GM23338 (cell line): ENCODE measurements around the gene MEF2A. TPM values are rescaled to one million over a fixed set of nuclear protein-coding genes. Genes with fewer than 3 reads are reported as not detected.
"Not testable (repeated sequence)": the region's sequence is repeated elsewhere in the genome, so short reads cannot be mapped to it uniquely, and the experiment has no call there.

ENCODE experiments used
- ATAC-seq: fragments of 200-7000 bp; cut with Tn5 transposase; 3 replicates; pipeline ENCODE4 v1.9.1; 2020
- DNase-seq: peaks from one replicate; pipeline ENCODE4 v3.0.0-alpha.2; 2015; ENCODE audit warnings: low spot score
- H2AFZ ChIP-seq: fragments of 200-600 bp; sonication (generic); 2 replicates; pipeline ENCODE4 v1.8.0; 2016; ENCODE audit warnings: antibody characterized with exemption, mild to moderate bottlenecking, moderate library complexity
- H3F3A ChIP-seq: fragments of 200-600 bp; sonication (generic); replicated peaks from 2 replicates; pipeline ENCODE4 v1.8.0; 2017; ENCODE audit warnings: antibody characterized with exemption, mixed run types, low read depth
- H3K27ac ChIP-seq: fragments of 200-600 bp; sonication (generic); 2 replicates; pipeline ENCODE4 v1.6.1; 2016; ENCODE audit warnings: low read depth
- H3K27me3 ChIP-seq: fragments of 200-600 bp; sonication (generic); 2 replicates; pipeline ENCODE4 v1.8.0; 2016; ENCODE audit warnings: mild to moderate bottlenecking, mixed run types, moderate library complexity; ENCODE audit not compliant: insufficient read depth
- H3K36me3 ChIP-seq: fragments of 200-600 bp; sonication (generic); 2 replicates; pipeline ENCODE4 v1.8.0; 2016; ENCODE audit warnings: mild to moderate bottlenecking; ENCODE audit not compliant: insufficient read depth
- H3K4me1 ChIP-seq: fragments of 200-600 bp; sonication (generic); 2 replicates; pipeline ENCODE4 v1.8.0; 2016; ENCODE audit warnings: mild to moderate bottlenecking, moderate library complexity; ENCODE audit not compliant: insufficient read depth
- H3K4me2 ChIP-seq: fragments of 200-600 bp; sonication (generic); 2 replicates; pipeline ENCODE4 v1.7.1; 2017; ENCODE audit warnings: mixed run types
- H3K4me3 ChIP-seq: fragments of 200-600 bp; sonication (generic); 2 replicates; pipeline ENCODE4 v1.6.1; 2016; ENCODE audit warnings: mixed run types
- H3K79me2 ChIP-seq: fragments of 200-600 bp; sonication (generic); replicated peaks from 2 replicates; pipeline ENCODE4 v1.8.0; 2017; ENCODE audit warnings: mild to moderate bottlenecking; ENCODE audit not compliant: insufficient read depth
- H3K9me2 ChIP-seq: fragments of 200-600 bp; sonication (generic); 2 replicates; pipeline ENCODE4 v1.8.0; 2017; ENCODE audit not compliant: insufficient read depth
- H4K20me1 ChIP-seq: fragments of 200-600 bp; sonication (generic); replicated peaks from 2 replicates; pipeline ENCODE4 v1.8.0; 2017; ENCODE audit warnings: mild to moderate bottlenecking; ENCODE audit not compliant: insufficient read depth
- H3K27ac Mint-ChIP-seq: 2 replicates; pipeline ENCODE4 v1.8.0; 2020; ENCODE audit warnings: inconsistent platforms, mild to moderate bottlenecking, moderate library complexity, mixed read lengths
- H3K27me3 Mint-ChIP-seq: 3 replicates; pipeline ENCODE4 v1.8.0; 2022; ENCODE audit warnings: low read depth, mild to moderate bottlenecking, moderate library complexity, mixed read lengths, inconsistent platforms; ENCODE audit not compliant: insufficient read depth, poor library complexity
- H3K36me3 Mint-ChIP-seq: 3 replicates; pipeline ENCODE4 v1.8.0; 2021; ENCODE audit warnings: low read depth, mild to moderate bottlenecking, inconsistent platforms, moderate library complexity, mixed read lengths
- H3K4me1 Mint-ChIP-seq: 3 replicates; pipeline ENCODE4 v1.8.0; 2020; ENCODE audit warnings: mild to moderate bottlenecking, inconsistent platforms, mixed read lengths
- H3K4me3 Mint-ChIP-seq: 3 replicates; pipeline ENCODE4 v1.8.0; 2021; ENCODE audit warnings: moderate library complexity, mild to moderate bottlenecking, inconsistent platforms, mixed read lengths
- H3K9me3 Mint-ChIP-seq: 3 replicates; pipeline ENCODE4 v1.8.0; 2020; ENCODE audit warnings: moderate library complexity, mild to moderate bottlenecking, inconsistent platforms, mixed read lengths
- CREB1 ChIP-seq: fragments of 250-450 bp; sonication (Bioruptor Pico); IDR thresholded peaks from 2 replicates; pipeline ENCODE4 v1.5.0; 2020; ENCODE audit warnings: low read depth, mild to moderate bottlenecking, moderate library complexity
- ETS1 ChIP-seq: IDR thresholded peaks from 2 replicates; pipeline ENCODE4 v1.6.1; 2016; ENCODE audit warnings: antibody characterized with exemption
- EZH2 ChIP-seq: fragments of 200-600 bp; sonication (generic); IDR thresholded peaks from one replicate; pipeline ENCODE4 v1.8.0; 2017; ENCODE audit warnings: antibody characterized with exemption, mild to moderate bottlenecking, low read depth; ENCODE audit not compliant: unreplicated experiment
- EZH2phosphoT487 ChIP-seq: fragments of 200-600 bp; sonication (generic); IDR thresholded peaks from one replicate; pipeline ENCODE4 v1.8.1; 2018; ENCODE audit warnings: antibody characterized with exemption; ENCODE audit not compliant: unreplicated experiment
- JUNB ChIP-seq: IDR thresholded peaks from one replicate; pipeline ENCODE4 v1.6.1; 2016; ENCODE audit warnings: antibody characterized with exemption; ENCODE audit not compliant: unreplicated experiment
- NANOG ChIP-seq: IDR thresholded peaks from 2 replicates; pipeline ENCODE4 v1.6.1; 2016; ENCODE audit warnings: antibody characterized with exemption, borderline replicate concordance
- POLR2AphosphoS5 ChIP-seq: IDR thresholded peaks from 2 replicates; pipeline ENCODE4 v1.6.1; 2016; ENCODE audit warnings: antibody characterized with exemption, low read depth
- REST ChIP-seq: IDR thresholded peaks from one replicate; pipeline ENCODE4 v1.6.1; 2018; ENCODE audit warnings: antibody characterized with exemption; ENCODE audit not compliant: unreplicated experiment
- STAT1 ChIP-seq: IDR thresholded peaks from one replicate; pipeline ENCODE4 v1.6.1; 2016; ENCODE audit warnings: antibody characterized with exemption; ENCODE audit not compliant: unreplicated experiment
- ZNF114 ChIP-seq: fragments of 250-450 bp; sonication (Bioruptor Pico); IDR thresholded peaks from 2 replicates; pipeline ENCODE4 v1.5.0; 2020; ENCODE audit warnings: mild to moderate bottlenecking, moderate library complexity
- ZNF331 ChIP-seq: fragments of 250-450 bp; sonication (Bioruptor Pico); IDR thresholded peaks from 2 replicates; pipeline ENCODE4 v1.5.0; 2020; ENCODE audit warnings: low read depth, mild to moderate bottlenecking, moderate library complexity
- polyA plus RNA-seq: library from polyadenylated mRNA; unstranded; fragments of >200 nt; fragmentation: Nextera tagmentation; extraction: Ambion mirVana; gene quantifications from 2 replicates; pipeline ENCODE4 v1.2.1, GENCODE V29; 2016
- total RNA-seq: library from RNA; depleted of rRNA; stranded (reverse); fragments of >200 nt; shearing (Covaris generic); gene quantifications from 2 replicates; pipeline ENCODE4 v1.2.3, GENCODE V29; 2014
- TF ChIP-seq, protein P1 (sequence below): fragments of 250-450 bp; sonication (Bioruptor Pico); IDR thresholded peaks from 2 replicates; pipeline ENCODE4 v1.5.0; 2020; ENCODE audit warnings: mild to moderate bottlenecking, moderate library complexity

The MEF2A gene
- total and polyA plus RNA-seq, 2 experiments from 2014 or later, result 20.3 to 42.3 TPM

DNA sequence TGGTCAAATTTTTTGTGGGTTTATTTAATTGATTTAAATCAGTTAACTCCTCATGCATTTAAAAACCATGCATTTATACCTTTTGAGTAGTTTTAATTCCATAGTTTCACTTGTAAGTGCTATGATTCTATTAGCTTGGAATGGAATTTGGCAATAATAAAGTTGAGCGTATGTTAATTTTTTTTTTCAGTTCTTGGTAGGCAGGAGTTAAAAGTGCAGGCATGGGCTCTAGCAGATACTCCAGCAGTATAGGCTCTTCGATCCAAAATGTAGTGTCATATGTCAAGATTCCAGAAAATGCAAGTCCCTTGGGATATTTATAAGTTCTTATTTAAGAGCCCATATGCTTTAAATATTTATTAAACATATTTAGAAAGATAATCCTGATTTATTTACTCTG is 97.1 kb downstream of the MEF2A start:
- H3K4me1 Mint-ChIP-seq, result 0 out of 3 replicates have a peak, but pooled peaks cover 2% of the 10 kb centered on the region
- peaks cover 15% of the 10 kb centered on the region; the same call in 2 of the 3 replicates for H3K36me3 Mint-ChIP-seq
- Histone ChIP-seq H4K20me1 (0 out of 2 replicates have a peak, but pooled peaks cover 4% of the 10 kb centered on the region), H3K27me3 (no peaks in the 10 kb centered on the region), H3K4me1 (no peaks in the 10 kb centered on the region), H3K4me2 (no peak overlapping the region), H3K4me3 (no peak overlapping the region), H3F3A (no peaks in the 10 kb centered on the region), H3K36me3 (no peaks in the 10 kb centered on the region), H2AFZ (no peak overlapping the region), H3K27ac (no peak overlapping the region), H3K9me2 (no peaks in the 10 kb centered on the region), H3K79me2 (no peaks in the 10 kb centered on the region)
- H3K27me3 Mint-ChIP-seq, result peaks cover 1% of the 10 kb centered on the region
- no peak overlapping the region for H3K27ac Mint-ChIP-seq
- H3K9me3 Mint-ChIP-seq, result no peaks in the 10 kb centered on the region
- TF ChIP-seq, protein P1, sequence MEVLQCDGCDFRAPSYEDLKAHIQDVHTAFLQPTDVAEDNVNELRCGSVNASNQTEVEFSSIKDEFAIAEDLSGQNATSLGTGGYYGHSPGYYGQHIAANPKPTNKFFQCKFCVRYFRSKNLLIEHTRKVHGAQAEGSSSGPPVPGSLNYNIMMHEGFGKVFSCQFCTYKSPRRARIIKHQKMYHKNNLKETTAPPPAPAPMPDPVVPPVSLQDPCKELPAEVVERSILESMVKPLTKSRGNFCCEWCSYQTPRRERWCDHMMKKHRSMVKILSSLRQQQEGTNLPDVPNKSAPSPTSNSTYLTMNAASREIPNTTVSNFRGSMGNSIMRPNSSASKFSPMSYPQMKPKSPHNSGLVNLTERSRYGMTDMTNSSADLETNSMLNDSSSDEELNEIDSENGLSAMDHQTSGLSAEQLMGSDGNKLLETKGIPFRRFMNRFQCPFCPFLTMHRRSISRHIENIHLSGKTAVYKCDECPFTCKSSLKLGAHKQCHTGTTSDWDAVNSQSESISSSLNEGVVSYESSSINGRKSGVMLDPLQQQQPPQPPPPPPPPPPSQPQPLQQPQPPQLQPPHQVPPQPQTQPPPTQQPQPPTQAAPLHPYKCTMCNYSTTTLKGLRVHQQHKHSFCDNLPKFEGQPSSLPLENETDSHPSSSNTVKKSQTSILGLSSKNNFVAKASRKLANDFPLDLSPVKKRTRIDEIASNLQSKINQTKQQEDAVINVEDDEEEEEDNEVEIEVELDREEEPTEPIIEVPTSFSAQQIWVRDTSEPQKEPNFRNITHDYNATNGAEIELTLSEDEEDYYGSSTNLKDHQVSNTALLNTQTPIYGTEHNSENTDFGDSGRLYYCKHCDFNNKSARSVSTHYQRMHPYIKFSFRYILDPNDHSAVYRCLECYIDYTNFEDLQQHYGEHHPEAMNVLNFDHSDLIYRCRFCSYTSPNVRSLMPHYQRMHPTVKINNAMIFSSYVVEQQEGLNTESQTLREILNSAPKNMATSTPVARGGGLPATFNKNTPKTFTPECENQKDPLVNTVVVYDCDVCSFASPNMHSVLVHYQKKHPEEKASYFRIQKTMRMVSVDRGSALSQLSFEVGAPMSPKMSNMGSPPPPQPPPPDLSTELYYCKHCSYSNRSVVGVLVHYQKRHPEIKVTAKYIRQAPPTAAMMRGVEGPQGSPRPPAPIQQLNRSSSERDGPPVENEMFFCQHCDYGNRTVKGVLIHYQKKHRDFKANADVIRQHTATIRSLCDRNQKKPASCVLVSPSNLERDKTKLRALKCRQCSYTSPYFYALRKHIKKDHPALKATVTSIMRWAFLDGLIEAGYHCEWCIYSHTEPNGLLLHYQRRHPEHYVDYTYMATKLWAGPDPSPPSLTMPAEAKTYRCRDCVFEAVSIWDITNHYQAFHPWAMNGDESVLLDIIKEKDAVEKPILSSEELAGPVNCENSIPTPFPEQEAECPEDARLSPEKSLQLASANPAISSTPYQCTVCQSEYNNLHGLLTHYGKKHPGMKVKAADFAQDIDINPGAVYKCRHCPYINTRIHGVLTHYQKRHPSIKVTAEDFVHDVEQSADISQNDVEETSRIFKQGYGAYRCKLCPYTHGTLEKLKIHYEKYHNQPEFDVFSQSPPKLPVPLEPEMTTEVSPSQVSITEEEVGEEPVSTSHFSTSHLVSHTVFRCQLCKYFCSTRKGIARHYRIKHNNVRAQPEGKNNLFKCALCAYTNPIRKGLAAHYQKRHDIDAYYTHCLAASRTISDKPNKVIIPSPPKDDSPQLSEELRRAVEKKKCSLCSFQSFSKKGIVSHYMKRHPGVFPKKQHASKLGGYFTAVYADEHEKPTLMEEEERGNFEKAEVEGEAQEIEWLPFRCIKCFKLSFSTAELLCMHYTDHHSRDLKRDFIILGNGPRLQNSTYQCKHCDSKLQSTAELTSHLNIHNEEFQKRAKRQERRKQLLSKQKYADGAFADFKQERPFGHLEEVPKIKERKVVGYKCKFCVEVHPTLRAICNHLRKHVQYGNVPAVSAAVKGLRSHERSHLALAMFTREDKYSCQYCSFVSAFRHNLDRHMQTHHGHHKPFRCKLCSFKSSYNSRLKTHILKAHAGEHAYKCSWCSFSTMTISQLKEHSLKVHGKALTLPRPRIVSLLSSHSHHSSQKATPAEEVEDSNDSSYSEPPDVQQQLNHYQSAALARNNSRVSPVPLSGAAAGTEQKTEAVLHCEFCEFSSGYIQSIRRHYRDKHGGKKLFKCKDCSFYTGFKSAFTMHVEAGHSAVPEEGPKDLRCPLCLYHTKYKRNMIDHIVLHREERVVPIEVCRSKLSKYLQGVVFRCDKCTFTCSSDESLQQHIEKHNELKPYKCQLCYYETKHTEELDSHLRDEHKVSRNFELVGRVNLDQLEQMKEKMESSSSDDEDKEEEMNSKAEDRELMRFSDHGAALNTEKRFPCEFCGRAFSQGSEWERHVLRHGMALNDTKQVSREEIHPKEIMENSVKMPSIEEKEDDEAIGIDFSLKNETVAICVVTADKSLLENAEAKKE, result no peak
- TF ChIP-seq NANOG, result no peak
- no peak for TF ChIP-seq REST
- TF ChIP-seq CREB1 (CRISPR knock-in tag), result no peak
- no peak for TF ChIP-seq STAT1
- TF ChIP-seq POLR2AphosphoS5, result no peak
- TF ChIP-seq ZNF114 (CRISPR knock-in tag), result no peak
- TF ChIP-seq ZNF331 (CRISPR knock-in tag), result no peak
- TF ChIP-seq EZH2, result no peak
- TF ChIP-seq JUNB, result no peak
- no peak for TF ChIP-seq EZH2phosphoT487
- TF ChIP-seq ETS1, result no peak
- no peak for ATAC-seq
- DNase-seq, result no peak
- H3K4me3 Mint-ChIP-seq, result no peak overlapping the region

GRCh38 chr15:99666073-99666472 is 100.3 kb downstream of the MEF2A start:
- not testable (repeated sequence) for H3K79me2 ChIP-seq, H3K27me3 Mint-ChIP-seq, H3K27ac ChIP-seq, H3K4me1 Mint-ChIP-seq, H3K4me2 ChIP-seq, H3K27me3 ChIP-seq, H3K9me2 ChIP-seq, H2AFZ ChIP-seq, H3K4me1 ChIP-seq, H3K36me3 ChIP-seq, H4K20me1 ChIP-seq, DNase-seq, H3K9me3 Mint-ChIP-seq, H3K27ac Mint-ChIP-seq, ATAC-seq, H3F3A ChIP-seq, H3K4me3 ChIP-seq, H3K4me3 Mint-ChIP-seq
- H3K36me3 Mint-ChIP-seq, result peaks cover 15% of the 10 kb centered on the region; the same call in 2 of the 3 replicates
